Lung (tissue), 12 donors: ENCODE results near the gene GABARAP. TPM values are rescaled to one million over a fixed set of nuclear protein-coding genes. Genes with fewer than 3 reads are reported as not detected.

ENCODE experiments used
- ATAC-seq: fragments of 200-7000 bp; cut with Tn5 transposase; one replicate; pipeline ENCODE4 v1.9.1; 2020; ENCODE audit warnings: moderate number of reproducible peaks; ENCODE audit not compliant: insufficient read depth, low FRiP score
- DNase-seq, 3 donors: peaks; one replicate each; pipeline ENCODE4 v3.0.0-alpha.2; 2013 to 2017
- H3K27ac ChIP-seq, 2 donors: one replicate each; pipeline ENCODE4 v1.5.1; 2013; ENCODE audit warnings: mild to moderate bottlenecking in 2 of 2, moderate library complexity in 2 of 2, control low read depth in 1 of 2, inconsistent platforms in 1 of 2, low read depth in 1 of 2, low read length in 1 of 2
- H3K27me3 ChIP-seq, 3 donors: one replicate each; pipeline ENCODE4 v1.5.1; 2013; ENCODE audit warnings: low read length in 2 of 3; ENCODE audit not compliant: control insufficient read depth in 3 of 3, insufficient read depth in 3 of 3
- H3K36me3 ChIP-seq, 4 donors: one replicate each; pipeline ENCODE4 v1.5.1; 2013; ENCODE audit warnings: low read length in 4 of 4, mild to moderate bottlenecking in 1 of 4, moderate library complexity in 1 of 4; ENCODE audit not compliant: control insufficient read depth in 4 of 4, insufficient read depth in 4 of 4
- H3K4me1 ChIP-seq, 5 donors: one replicate each; pipeline ENCODE4 v1.5.1; 2013; ENCODE audit warnings: low read length in 5 of 5, mild to moderate bottlenecking in 2 of 5, moderate library complexity in 1 of 5; ENCODE audit not compliant: control insufficient read depth in 5 of 5, insufficient read depth in 5 of 5
- H3K4me3 ChIP-seq: one replicate; pipeline ENCODE4 v1.5.1; 2013; ENCODE audit warnings: mild to moderate bottlenecking, control low read depth, moderate library complexity
- H3K9ac ChIP-seq, 2 donors: one replicate each; pipeline ENCODE4 v1.5.1; 2013; ENCODE audit warnings: low read length in 2 of 2, control low read depth in 1 of 2; ENCODE audit not compliant: insufficient read depth in 1 of 2
- H3K9me3 ChIP-seq, 4 donors: one replicate each; pipeline ENCODE4 v1.5.1; 2013; ENCODE audit warnings: low read length in 3 of 4, mild to moderate bottlenecking in 1 of 4, moderate library complexity in 1 of 4; ENCODE audit not compliant: control insufficient read depth in 4 of 4, insufficient read depth in 3 of 4
- WGBS, 2 donors: extraction: QIAGEN DNeasy Blood & Tissue Kit; methylation state at CpG; one replicate each; pipeline ENCODE4 v1.1.7; 2013; 5-methylcytosine and 5-hydroxymethylcytosine counted together
- polyA plus RNA-seq, 2 donors: library from polyadenylated mRNA; stranded (reverse); fragments of 200-250 nt; gene quantifications; one replicate each; pipeline ENCODE4 v1.2.1, GENCODE V29; 2013
- total RNA-seq, 2 donors: library from RNA; depleted of rRNA in 1 of 2; stranded (reverse); fragments of >200 nt in 1 of 2; gene quantifications; one replicate each; pipeline ENCODE4 v1.2.1, GENCODE V29; 2014 to 2021
- TF ChIP-seq, protein P1 (sequence below): IDR thresholded peaks from 2 replicates; pipeline ENCODE4 v1.5.1; 2012; ENCODE audit warnings: mild to moderate bottlenecking; ENCODE audit errors: control extremely low read depth, extremely low read depth
- donor health status: control.
- donor health status: control.
- donor health status: Bipolar disorder and iron deficiency.
- donor health status: healthy.
- donor health status: DM: yes; HTN: yes; CAD: no.

GABARAP gene
- total and polyA plus RNA-seq, 4 donors: 315 to 1,149 (median 685) TPM

DNA sequence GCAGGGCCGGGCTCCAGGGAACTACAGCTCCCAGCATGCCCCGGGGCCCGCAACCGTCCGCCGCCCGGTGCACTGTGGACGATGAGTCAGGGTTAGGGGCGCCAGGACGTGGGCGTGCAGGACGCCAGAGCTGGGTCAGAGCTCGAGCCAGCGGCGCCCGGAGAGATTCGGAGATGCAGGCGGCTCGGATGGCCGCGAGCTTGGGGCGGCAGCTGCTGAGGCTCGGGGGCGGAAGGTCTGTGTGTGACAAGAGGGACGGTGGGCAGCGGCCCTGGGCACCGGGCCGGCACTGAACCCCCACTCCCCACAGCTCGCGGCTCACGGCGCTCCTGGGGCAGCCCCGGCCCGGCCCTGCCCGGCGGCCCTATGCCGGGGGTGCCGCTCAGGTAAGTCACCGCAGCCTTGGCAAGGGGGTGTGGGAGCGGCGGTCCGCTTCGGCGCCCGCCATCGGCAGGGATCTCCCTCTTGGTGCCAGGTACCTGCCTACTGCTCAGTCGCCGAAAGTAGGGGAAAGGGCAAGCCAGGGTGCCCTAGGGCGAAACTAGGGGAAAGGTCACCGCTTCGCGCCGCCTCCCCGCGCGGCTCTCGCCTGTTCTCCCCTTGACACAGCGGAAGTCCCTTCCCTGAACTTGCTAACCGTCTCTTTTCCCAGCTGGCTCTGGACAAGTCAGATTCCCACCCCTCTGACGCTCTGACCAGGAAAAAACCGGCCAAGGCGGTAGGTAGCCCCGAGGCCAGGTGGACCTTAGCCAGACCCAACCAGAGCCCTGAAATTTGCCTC is 22.2 kb downstream of the GABARAP start, which contains the start of the genes ACADVL and DLG4:
TSS of gene ACADVL (plus strand) at position 127 of the 781 bp plus-strand sequence. CDS start at position 174, 47 bp downstream.
TSS of gene DLG4 (minus strand) at position 25 of the 781 bp plus-strand sequence.
- H3K4me1 ChIP-seq: peaks cover 6 to 49% (median 20%) of the 10 kb centered on the region in 5 donors

GRCh38 chr17:7219229-7219811 is 22.9 kb downstream of the GABARAP start:
- Histone ChIP-seq H3K36me3 (peaks cover 5 to 29% (median 13%) of the 10 kb centered on the region in 4 donors), H3K4me3 (no peak overlapping the region), H3K4me1 (peaks cover 6 to 54% (median 20%) of the 10 kb centered on the region in 5 donors), H3K27ac (peak overlapping the region; percentile 39 to 96), H3K27me3 (no peaks in the 10 kb centered on the region), H3K9me3 (no peaks in the 10 kb centered on the region), H3K9ac (peak overlapping the region in 1 of 2 donors; percentile 65)
- WGBS, 2 donors: 6 to 18% methylated on average over 12 of the region's 12 CpGs
- no peak for ATAC-seq
- DNase-seq: no peak
- TF ChIP-seq, protein P1, sequence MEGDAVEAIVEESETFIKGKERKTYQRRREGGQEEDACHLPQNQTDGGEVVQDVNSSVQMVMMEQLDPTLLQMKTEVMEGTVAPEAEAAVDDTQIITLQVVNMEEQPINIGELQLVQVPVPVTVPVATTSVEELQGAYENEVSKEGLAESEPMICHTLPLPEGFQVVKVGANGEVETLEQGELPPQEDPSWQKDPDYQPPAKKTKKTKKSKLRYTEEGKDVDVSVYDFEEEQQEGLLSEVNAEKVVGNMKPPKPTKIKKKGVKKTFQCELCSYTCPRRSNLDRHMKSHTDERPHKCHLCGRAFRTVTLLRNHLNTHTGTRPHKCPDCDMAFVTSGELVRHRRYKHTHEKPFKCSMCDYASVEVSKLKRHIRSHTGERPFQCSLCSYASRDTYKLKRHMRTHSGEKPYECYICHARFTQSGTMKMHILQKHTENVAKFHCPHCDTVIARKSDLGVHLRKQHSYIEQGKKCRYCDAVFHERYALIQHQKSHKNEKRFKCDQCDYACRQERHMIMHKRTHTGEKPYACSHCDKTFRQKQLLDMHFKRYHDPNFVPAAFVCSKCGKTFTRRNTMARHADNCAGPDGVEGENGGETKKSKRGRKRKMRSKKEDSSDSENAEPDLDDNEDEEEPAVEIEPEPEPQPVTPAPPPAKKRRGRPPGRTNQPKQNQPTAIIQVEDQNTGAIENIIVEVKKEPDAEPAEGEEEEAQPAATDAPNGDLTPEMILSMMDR: no peak

More for the DNA sequence above, 22.2 kb downstream of the GABARAP start, which contains the start of the genes ACADVL and DLG4:
- peak within 1 kb of the TSS; percentile 83 for H3K4me3 ChIP-seq
- peak; percentile 87 for ATAC-seq
- peak within 1 kb of the TSS; percentile 96 to 98 for H3K27ac ChIP-seq
- TF ChIP-seq, protein P1: no peak
- no peaks in the 10 kb centered on the region for H3K27me3 ChIP-seq
- whole genome bisulfite sequencing, 2 donors: 0% methylated on average over 45 to 63 of the region's 63 CpGs
- peaks cover 5 to 35% (median 14%) of the 10 kb centered on the region in 4 donors for H3K36me3 ChIP-seq
- DNase-seq: peak; percentile 88 to 92 (median 90)
- no peaks in the 10 kb centered on the region for H3K9me3 ChIP-seq
- H3K9ac ChIP-seq: peak within 1 kb of the TSS; percentile 63 to 80

GRCh38 chr17:7218758-7219157 is 23.5 kb downstream of the GABARAP start:
- H3K27me3 ChIP-seq: no peaks in the 10 kb centered on the region
- no peak overlapping the region for H3K4me3 ChIP-seq
- H3K9me3 ChIP-seq: no peaks in the 10 kb centered on the region
- 81 to 88% methylated on average over 6 of the region's 6 CpGs for WGBS, 2 donors
- peaks cover 6 to 57% (median 24%) of the 10 kb centered on the region in 5 donors for H3K4me1 ChIP-seq
- no peak for DNase-seq
- no peak overlapping the region for H3K27ac ChIP-seq
- peaks cover 3 to 24% (median 13%) of the 10 kb centered on the region in 4 donors for H3K36me3 ChIP-seq
- TF ChIP-seq, protein P1: no peak
- no peak for ATAC-seq
- no peak overlapping the region for H3K9ac ChIP-seq
